Measurements from ENCODE around the gene FMO4.
A peak's percentile ranks its signal among the peaks of the same experiment; 100 is the strongest.
"Not testable (repeated sequence)": the region's sequence is repeated elsewhere in the genome, so short reads cannot be mapped to it uniquely, and the experiment has no call there.

FMO4 gene, protein sequence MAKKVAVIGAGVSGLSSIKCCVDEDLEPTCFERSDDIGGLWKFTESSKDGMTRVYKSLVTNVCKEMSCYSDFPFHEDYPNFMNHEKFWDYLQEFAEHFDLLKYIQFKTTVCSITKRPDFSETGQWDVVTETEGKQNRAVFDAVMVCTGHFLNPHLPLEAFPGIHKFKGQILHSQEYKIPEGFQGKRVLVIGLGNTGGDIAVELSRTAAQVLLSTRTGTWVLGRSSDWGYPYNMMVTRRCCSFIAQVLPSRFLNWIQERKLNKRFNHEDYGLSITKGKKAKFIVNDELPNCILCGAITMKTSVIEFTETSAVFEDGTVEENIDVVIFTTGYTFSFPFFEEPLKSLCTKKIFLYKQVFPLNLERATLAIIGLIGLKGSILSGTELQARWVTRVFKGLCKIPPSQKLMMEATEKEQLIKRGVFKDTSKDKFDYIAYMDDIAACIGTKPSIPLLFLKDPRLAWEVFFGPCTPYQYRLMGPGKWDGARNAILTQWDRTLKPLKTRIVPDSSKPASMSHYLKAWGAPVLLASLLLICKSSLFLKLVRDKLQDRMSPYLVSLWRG

GRCh38 chr1:171313835-171314320 is at the start of gene FMO4:
Gene FMO4 (plus strand): TSS chr1:171314183. CDS start chr1:171319826, 5,643 bp downstream.
- Mint-ChIP-seq H3K9me3 (no peaks in the 10 kb centered on the region), H3K27ac (peak within 1 kb of the TSS; percentile 42), H3K27me3 (no peaks in the 10 kb centered on the region)

GRCh38 chr1:171265686-171266085 is 48.3 kb upstream of the FMO4 start:
- Mint-ChIP-seq H3K36me3 (ENCODE audit: low read depth) (no peaks in the 10 kb centered on the region), H3K9me3 (no peaks in the 10 kb centered on the region), H3K27me3 (peaks cover 14% of the 10 kb centered on the region), H3K4me1 (ENCODE audit: low read depth) (no peaks in the 10 kb centered on the region), H3K27ac (no peak overlapping the region), H3K4me3 (no peak overlapping the region)

More at GRCh38 chr1:171313835-171314320, at the start of gene FMO4:
- Mint-ChIP-seq H3K36me3 (ENCODE audit: low read depth) (no peaks in the 10 kb centered on the region), H3K4me1 (ENCODE audit: low read depth) (peaks cover 14% of the 10 kb centered on the region), H3K4me3 (peak within 1 kb of the TSS; percentile 75)

DNA sequence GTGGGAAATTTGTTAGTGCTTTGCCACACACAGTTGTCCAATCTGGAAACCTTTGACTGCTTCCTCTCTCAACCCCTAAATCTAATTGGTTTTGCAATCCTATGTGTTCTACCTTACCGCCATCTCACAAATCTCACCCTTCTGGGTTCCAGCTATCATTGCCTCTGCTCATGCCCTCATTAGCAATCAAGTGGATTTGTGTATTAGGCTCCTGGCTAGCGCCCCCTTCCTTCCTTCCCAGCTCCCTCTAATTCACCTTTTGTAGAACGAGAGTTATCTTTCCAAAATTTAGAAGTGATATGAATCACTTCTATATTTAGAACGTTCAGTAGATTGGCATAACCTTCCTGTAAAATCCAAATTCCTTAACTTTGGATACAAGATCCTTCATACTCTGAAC is 47.1 kb upstream of the FMO4 start:
- H3K9me3 Mint-ChIP-seq = no peaks in the 10 kb centered on the region
- no peaks in the 10 kb centered on the region for H3K4me1 Mint-ChIP-seq (ENCODE audit: low read depth)
- H3K4me3 Mint-ChIP-seq = no peak overlapping the region
- H3K27me3 Mint-ChIP-seq = peaks cover 21% of the 10 kb centered on the region
- no peaks in the 10 kb centered on the region for H3K36me3 Mint-ChIP-seq (ENCODE audit: low read depth)
- H3K27ac Mint-ChIP-seq = no peak overlapping the region

DNA sequence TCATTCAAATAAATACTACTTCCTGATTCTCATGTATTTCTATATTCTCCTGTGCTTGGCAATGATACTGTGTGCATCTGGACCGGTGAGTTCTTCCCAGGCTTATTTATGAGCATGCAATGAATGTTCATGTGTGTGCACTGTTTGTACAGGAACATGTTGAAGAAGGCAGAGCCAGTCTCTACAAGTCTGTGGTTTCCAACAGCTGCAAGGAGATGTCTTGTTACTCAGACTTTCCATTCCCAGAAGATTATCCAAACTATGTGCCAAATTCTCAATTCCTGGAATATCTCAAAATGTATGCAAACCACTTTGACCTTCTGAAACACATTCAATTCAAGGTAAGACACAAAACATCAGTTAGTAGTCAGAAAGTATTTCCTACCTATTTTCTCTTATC is 46.6 kb upstream of the FMO4 start:
- H3K9me3 Mint-ChIP-seq = no peaks in the 10 kb centered on the region
- H3K27me3 Mint-ChIP-seq = peaks cover 21% of the 10 kb centered on the region
- H3K36me3 Mint-ChIP-seq (ENCODE audit: low read depth) = no peaks in the 10 kb centered on the region
- H3K27ac Mint-ChIP-seq = no peak overlapping the region
- no peak overlapping the region for H3K4me3 Mint-ChIP-seq
- no peaks in the 10 kb centered on the region for H3K4me1 Mint-ChIP-seq (ENCODE audit: low read depth)

- Mint-ChIP-seq H3K4me1 (ENCODE audit: low read depth) (no peaks in the 10 kb centered on the region), H3K27me3 (peaks cover 28% of the 10 kb centered on the region), H3K27ac (no peak overlapping the region), H3K4me3 (no peak overlapping the region), H3K9me3 (no peaks in the 10 kb centered on the region), H3K36me3 (ENCODE audit: low read depth) (no peaks in the 10 kb centered on the region)
Measured at GRCh38 chr1:171270806-171271205, 43.2 kb upstream of the FMO4 start.

- H3K4me3 Mint-ChIP-seq = no peak overlapping the region
- H3K27me3 Mint-ChIP-seq = peaks cover 10% of the 10 kb centered on the region
- no peak overlapping the region for H3K27ac Mint-ChIP-seq
- H3K9me3 Mint-ChIP-seq = no peaks in the 10 kb centered on the region
- no peaks in the 10 kb centered on the region for H3K4me1 Mint-ChIP-seq (ENCODE audit: low read depth)
- no peaks in the 10 kb centered on the region for H3K36me3 Mint-ChIP-seq (ENCODE audit: low read depth)
Measured at GRCh38 chr1:171277534-171277933, 36.4 kb upstream of the FMO4 start.

DNA sequence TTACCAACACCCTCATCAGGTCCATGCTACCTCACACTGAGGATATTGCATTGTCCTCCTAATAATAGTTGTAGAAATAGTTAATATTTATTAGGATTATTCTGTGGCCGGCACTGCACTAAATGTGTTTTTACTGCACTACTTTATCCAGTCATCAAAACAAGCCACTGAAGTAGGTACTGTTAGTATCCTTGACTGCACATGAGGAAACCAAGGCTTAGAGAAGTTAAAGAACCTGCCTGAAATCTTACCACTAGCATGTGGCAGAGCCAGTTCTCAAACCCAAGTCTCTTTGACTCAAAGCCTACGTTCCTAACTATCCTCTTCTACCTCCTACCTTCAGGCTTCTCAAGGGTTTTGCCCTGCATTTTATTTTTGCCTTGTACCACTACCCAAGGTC is 34.7 kb upstream of the FMO4 start:
- no peaks in the 10 kb centered on the region for H3K36me3 Mint-ChIP-seq (ENCODE audit: low read depth)
- peaks cover 7% of the 10 kb centered on the region for H3K27me3 Mint-ChIP-seq
- H3K9me3 Mint-ChIP-seq = no peaks in the 10 kb centered on the region
- H3K4me3 Mint-ChIP-seq = no peak overlapping the region
- H3K27ac Mint-ChIP-seq = no peak overlapping the region
- no peaks in the 10 kb centered on the region for H3K4me1 Mint-ChIP-seq (ENCODE audit: low read depth)

DNA sequence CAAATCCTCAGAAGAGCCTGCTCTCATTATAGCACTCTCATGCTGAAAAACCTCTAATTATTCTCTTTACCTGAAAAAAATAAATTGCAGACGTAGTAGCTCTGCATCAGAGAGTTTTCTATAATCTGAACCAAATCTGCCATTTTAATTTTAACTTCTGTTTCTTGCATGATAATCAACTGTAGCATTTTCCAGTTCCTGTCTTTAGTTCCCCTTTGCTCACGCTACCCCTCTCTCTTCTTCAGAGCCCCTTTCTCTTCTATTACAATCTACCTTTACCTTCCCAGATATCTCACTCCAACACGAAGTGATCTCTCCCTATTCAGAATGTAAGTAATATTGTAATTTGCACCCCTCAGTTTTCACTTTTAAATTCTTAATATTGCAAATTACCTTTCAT is 34.3 kb upstream of the FMO4 start:
- no peak overlapping the region for H3K27ac Mint-ChIP-seq
- no peaks in the 10 kb centered on the region for H3K4me1 Mint-ChIP-seq (ENCODE audit: low read depth)
- no peak overlapping the region for H3K4me3 Mint-ChIP-seq
- H3K36me3 Mint-ChIP-seq (ENCODE audit: low read depth) = no peaks in the 10 kb centered on the region
- peaks cover 7% of the 10 kb centered on the region for H3K27me3 Mint-ChIP-seq
- no peaks in the 10 kb centered on the region for H3K9me3 Mint-ChIP-seq

GRCh38 chr1:171280599-171280998 is 33.4 kb upstream of the FMO4 start:
- H3K27ac Mint-ChIP-seq = no peak overlapping the region
- H3K4me3 Mint-ChIP-seq = no peak overlapping the region
- H3K27me3 Mint-ChIP-seq = peaks cover 14% of the 10 kb centered on the region
- H3K36me3 Mint-ChIP-seq (ENCODE audit: low read depth) = no peaks in the 10 kb centered on the region
- H3K9me3 Mint-ChIP-seq = no peaks in the 10 kb centered on the region
- no peaks in the 10 kb centered on the region for H3K4me1 Mint-ChIP-seq (ENCODE audit: low read depth)

GRCh38 chr1:171286032-171286705 is 27.8 kb upstream of the FMO4 start:
- H3K9me3 Mint-ChIP-seq = no peaks in the 10 kb centered on the region
- no peak overlapping the region for H3K4me3 Mint-ChIP-seq
- peaks cover 6% of the 10 kb centered on the region for H3K4me1 Mint-ChIP-seq (ENCODE audit: low read depth)
- H3K27ac Mint-ChIP-seq = no peak overlapping the region
- no peaks in the 10 kb centered on the region for H3K36me3 Mint-ChIP-seq (ENCODE audit: low read depth)
- peaks cover 12% of the 10 kb centered on the region for H3K27me3 Mint-ChIP-seq

DNA sequence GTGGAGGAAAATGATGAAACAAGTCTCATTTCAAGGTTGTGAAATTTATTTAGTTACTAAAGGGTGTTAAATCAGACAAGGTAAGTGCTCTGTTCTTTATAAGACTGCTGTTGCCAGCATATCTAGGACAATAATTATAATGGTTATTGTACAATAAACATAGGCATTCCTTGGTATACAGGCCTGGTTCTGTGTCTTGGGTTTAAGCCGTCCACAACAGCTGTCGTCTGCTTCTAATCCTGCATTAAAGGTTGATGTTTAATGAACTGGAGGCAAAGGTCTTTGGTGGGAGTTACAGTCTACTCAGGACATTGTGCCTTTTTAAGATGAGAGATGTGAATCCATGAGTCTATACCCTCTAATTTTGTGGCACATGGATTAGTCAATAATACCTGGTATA is 23.4 kb upstream of the FMO4 start:
- Mint-ChIP-seq H3K4me3 (no peak overlapping the region), H3K36me3 (ENCODE audit: low read depth) (no peaks in the 10 kb centered on the region), H3K4me1 (ENCODE audit: low read depth) (peaks cover 6% of the 10 kb centered on the region), H3K9me3 (no peaks in the 10 kb centered on the region), H3K27me3 (peaks cover 17% of the 10 kb centered on the region), H3K27ac (no peak overlapping the region)

DNA sequence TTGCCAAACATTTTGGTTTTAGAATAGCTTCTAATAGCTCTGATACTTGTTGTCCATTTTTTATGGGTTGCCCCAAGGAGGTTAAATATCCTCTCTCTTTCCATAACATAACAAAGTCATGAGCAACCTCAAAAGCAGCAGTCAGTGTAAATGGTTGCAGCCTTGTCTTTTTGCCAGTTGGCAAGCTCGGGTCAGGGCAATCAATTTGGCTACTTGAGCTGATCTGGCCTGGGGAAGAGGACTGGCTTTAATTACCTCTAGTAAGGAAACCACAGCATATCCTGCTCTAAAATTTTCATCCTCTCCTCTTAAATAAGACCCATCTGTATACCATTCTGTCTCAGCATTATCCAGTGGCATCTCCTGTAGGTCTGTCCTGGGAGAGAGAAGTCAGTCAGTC is 21.2 kb upstream of the FMO4 start:
- H3K9me3 Mint-ChIP-seq = no peaks in the 10 kb centered on the region
- no peaks in the 10 kb centered on the region for H3K4me1 Mint-ChIP-seq (ENCODE audit: low read depth)
- no peaks in the 10 kb centered on the region for H3K36me3 Mint-ChIP-seq (ENCODE audit: low read depth)
- H3K4me3 Mint-ChIP-seq = no peak overlapping the region
- no peak overlapping the region for H3K27ac Mint-ChIP-seq
- H3K27me3 Mint-ChIP-seq = peaks cover 25% of the 10 kb centered on the region

DNA sequence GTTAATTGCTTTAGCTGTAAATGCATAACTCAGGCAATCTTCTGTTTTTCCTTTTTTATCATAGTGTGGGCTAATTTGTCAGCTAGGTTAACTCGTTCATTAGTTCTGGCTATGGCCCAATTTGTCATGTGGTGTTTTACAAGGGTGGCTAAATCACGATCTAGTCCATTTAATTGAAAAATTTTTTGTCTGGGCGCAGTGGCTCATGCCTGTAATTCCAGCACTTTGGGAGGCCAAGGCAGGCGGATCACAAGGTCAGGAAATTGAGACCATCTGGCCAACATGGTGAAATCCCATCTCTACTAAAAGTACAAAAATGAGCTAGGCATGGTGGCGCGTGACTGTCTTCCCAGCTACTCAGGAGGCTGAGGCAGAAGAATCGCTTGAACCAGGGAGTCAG is 18.6 kb upstream of the FMO4 start:
- not testable (repeated sequence) for H3K27ac Mint-ChIP-seq, H3K4me3 Mint-ChIP-seq

GRCh38 chr1:171295821-171296220 is 18.2 kb upstream of the FMO4 start:
- H3K4me1 Mint-ChIP-seq (ENCODE audit: low read depth) = no peaks in the 10 kb centered on the region
- peaks cover 17% of the 10 kb centered on the region for H3K9me3 Mint-ChIP-seq
- H3K4me3 Mint-ChIP-seq = no peak overlapping the region
- peaks cover 33% of the 10 kb centered on the region for H3K27me3 Mint-ChIP-seq
- H3K27ac Mint-ChIP-seq = no peak overlapping the region
- no peaks in the 10 kb centered on the region for H3K36me3 Mint-ChIP-seq (ENCODE audit: low read depth)

More for the DNA sequence above, 18.6 kb upstream of the FMO4 start:
- not testable (repeated sequence) for H3K4me1 Mint-ChIP-seq (ENCODE audit: low read depth); H3K36me3 Mint-ChIP-seq (ENCODE audit: low read depth)
- Mint-ChIP-seq H3K27me3 (peaks cover 31% of the 10 kb centered on the region), H3K9me3 (peaks cover 14% of the 10 kb centered on the region)

GRCh38 chr1:171296897-171297296 is 17.1 kb upstream of the FMO4 start:
- Mint-ChIP-seq H3K4me3 (no peak overlapping the region), H3K27ac (no peak overlapping the region), H3K36me3 (ENCODE audit: low read depth) (no peaks in the 10 kb centered on the region), H3K9me3 (peaks cover 28% of the 10 kb centered on the region), H3K4me1 (ENCODE audit: low read depth) (no peaks in the 10 kb centered on the region), H3K27me3 (peaks cover 42% of the 10 kb centered on the region)

Data from stimulated activated naive CD8-positive, alpha-beta T cell treated with anti-CD3 and anti-CD28 coated beads, Interleukin-15, Interleukin-2, amounts not matched to agents 100 ng/mL and 50 ng/mL, for 24 hours (primary cell).